Stimulated activated CD8-positive, alpha-beta memory T cell treated with anti-CD3 and anti-CD28 coated beads, Interleukin-12 subunit alpha, Interleukin-12 subunit beta, amount 100 ng/mL, for 24 hours (primary cell): ENCODE measurements around the gene TAS2R40.
"Not testable (repeated sequence)": the region's sequence is repeated elsewhere in the genome, so short reads cannot be mapped to it uniquely, and the experiment has no call there.

Experiments used
- DNase-seq: peaks from one replicate; pipeline ENCODE4 v3.0.0-alpha.2; 2020; ENCODE audit errors: extremely low read depth

Gene TAS2R40

DNA sequence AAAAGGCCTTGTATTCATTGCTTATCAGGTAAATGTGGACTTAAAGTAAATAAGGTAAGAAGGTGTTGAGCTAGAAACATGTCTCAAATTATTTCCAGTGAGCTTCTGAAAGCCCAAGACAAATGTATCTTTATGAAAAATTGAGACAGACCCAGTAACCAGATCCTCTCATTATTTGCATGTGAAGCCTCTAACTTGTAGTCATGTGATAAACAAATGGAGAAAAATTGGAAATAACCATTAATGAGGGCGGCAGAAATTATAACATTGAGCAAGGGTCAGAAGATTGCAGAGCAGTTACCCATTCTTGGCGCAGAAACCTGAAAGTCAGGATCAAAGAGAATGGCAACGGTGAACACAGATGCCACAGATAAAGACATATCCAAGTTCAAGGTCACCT, at the start of gene TAS2R40:
Gene TAS2R40, plus strand, starts transcription at position 301 of the 400 bp plus-strand sequence. Its CDS starts 42 bp downstream, at position 343.
- no peak for DNase-seq

- DNase-seq: no peak
These were observed 49.5 kb upstream of the TAS2R40 start for GRCh38 chr7:143172354-143172753.

DNA sequence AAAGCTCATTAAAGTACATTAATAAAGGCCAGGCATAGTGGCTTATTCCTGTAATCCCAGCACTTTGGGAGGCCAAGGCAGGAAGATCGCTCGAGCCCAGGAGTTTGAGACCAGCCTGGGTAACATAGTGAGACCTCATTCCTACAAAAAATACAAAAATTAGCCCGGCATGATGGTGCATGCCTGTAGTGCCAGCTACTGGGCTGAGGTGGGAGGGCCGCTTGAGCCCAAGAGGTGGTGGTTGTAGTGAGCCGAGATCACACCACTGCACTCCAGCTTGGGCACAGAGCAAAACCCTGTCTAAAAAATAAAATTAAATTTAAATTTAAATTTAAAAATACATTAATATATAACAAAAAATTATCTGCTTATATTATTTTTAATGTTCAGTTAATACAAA, 45.7 kb upstream of the TAS2R40 start:
- DNase-seq: no peak

DNA sequence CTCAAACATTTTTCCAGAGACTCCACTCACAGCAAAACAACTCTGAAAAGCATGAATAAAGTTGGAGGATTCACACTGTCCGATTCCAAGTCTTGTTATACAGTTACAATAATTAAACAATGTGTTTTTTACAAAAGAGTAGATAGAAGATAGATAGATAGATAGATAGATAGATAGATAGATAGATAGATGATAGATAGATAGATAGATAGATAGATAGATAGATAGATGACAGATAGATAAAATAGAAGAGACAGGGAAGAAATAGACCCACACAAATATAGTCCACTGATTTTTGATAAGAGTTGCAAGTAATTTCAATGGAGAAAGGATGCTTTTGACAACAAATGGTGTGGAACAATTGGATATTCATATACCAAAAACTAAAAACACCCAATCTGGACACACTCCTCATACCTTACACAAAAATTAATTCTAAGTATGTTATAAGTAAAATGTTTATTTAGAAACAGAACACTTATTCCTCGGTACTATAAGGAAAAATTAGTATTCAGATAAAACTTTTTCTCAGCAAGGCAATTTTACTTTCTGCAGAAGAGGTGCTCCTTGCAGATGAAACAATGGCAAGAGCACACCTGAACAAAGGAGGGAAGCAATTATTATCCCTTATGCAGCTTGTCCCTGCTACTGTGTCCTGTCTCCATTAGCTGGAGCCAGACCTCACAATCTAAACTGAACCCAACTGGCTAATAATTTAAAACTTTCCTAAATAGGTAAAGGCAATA, 44.3 kb upstream of the TAS2R40 start:
- DNase-seq: no peak

DNA sequence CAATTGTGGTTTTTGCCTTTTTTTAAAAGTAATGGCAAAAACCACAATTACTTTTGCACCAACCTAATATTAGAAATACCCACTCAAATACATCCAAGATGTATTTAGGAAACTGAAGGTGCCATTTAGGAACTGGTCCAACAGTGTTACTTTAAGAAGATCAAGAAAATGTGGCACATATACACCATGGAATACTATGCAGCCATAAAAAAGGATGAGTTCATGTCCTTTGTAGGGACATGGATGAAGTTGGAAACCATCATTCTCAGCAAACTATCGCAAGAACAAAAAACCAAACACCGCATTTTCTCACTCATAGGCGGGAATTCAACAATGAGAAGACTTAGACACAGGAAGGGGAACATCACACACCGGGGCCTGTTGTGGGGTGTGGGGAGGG, 41.1 kb upstream of the TAS2R40 start:
- DNase-seq: not testable (repeated sequence)

GRCh38 chr7:143181349-143181748, 40.5 kb upstream of the TAS2R40 start:
- no peak for DNase-seq

GRCh38 chr7:143183024-143183423, 38.8 kb upstream of the TAS2R40 start, which contains the start of gene TAS2R39:
TSS of gene TAS2R39 (plus strand) at chr7:143183419. CDS start at chr7:143183419, 0 bp downstream.
- DNase-seq: no peak

DNA sequence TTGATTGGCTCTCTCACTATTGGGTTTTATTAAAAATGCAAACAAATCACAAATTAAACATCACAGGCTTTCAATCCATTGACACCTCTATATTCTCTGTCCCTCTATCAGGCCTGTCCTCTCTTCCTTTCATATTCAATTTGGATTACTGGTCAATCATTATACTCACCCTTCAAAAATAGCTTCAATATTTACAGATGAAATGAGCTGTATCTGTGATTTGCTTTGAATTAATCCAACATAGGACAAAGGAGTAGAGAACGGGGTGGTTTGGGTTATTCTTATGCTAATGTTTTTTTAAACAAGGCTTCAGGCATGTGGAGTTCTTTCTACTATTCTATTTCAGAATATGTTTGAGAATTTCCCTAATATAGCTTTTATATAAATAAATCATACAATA, 36.3 kb upstream of the TAS2R40 start:
- DNase-seq: no peak

DNA sequence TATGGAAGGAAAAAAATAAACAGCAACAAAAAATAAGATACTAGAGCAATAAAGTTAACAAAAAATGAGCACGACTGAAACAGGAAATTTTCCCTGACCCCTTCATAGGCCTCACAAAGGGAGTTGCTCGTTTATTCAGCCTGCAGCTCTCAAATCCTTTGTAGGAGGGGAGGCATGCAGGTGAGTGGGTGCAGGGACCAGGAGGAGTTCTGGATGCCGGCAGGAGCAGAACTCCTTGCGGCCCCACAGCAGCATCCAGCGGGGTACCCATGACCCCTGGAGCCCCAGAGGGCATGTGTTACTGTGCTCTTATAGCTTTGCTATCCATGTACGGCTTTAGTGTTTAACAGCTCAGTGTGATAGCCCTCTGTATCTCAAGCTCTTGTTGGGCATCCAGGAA, 32.8 kb upstream of the TAS2R40 start:
- no peak for DNase-seq

- DNase-seq: no peak
These were observed 28.0 kb upstream of the TAS2R40 start for GRCh38 chr7:143193880-143194279.

DNA sequence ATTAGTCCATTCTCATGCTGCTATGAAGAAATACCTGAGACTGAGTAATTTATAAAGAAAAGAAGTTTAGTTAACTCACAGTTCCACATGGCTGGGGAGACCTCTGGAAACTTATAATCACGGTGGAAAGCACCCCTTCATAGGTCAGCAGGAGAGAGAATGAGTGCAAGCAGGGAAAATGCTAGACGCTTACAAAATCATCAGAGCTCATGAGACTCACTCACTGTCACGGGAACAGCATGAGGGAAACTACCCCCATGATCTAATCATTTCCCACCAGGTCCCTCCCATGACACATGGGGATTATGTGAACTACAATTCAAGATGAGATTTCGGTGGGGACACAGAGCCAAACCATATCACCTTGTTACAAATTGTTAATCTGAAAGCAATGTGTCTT, 22.8 kb upstream of the TAS2R40 start:
- no peak for DNase-seq

- DNase-seq: no peak
These were observed 19.7 kb upstream of the TAS2R40 start for GRCh38 chr7:143202161-143202560.

DNA sequence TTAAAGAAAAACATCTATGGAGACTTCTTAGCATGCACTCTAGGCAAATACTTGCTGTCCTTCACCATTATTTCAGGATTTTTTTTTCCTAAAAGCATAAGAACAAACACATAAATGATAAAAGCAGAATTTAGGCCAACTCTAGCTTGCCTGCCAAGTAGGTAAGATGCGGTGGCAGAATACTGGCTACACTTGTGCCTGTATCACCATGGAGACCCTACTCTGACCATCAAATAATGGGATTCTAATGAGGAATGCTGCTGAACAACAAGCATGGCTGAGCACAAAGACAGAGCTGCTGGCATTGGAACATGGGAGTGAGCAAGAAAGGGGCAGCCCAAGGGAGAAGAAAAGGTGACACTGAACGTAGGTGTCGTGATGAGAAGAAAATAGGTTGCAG, 18.5 kb upstream of the TAS2R40 start:
- DNase-seq: no peak

DNA sequence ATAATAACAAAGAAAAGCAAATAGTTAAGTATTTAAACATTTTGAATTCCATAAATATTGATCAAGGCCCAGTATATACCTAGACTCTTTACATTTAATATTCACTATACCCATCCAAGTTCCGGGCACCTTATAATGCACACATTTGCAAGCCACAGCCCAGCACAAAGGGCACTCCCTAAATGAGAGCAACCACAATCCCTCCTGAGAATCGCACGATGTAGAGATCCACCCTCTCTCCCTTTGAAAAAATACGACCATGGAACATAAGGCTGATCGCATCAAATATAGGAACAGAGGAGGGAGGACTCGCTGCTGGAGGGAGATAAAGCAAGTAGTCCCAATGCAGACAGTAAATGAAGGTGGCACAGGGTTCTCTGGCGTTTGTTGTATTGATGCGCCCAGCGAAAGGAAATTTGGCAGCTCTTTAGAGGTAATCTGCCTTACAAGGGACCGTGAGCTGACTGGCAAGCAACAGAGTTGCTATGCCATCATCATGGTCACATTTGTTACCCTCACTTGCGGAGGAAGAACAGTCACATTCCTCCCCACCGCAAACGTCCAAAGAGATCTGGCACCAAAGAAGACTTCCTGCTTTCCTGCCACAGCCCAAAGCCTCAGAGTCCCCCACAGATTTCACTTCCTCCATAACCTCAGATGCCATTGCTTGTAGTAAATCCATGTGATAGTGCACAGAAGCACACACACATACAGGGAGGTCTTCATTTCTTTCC, 16.1 kb upstream of the TAS2R40 start:
- no peak for DNase-seq

DNA sequence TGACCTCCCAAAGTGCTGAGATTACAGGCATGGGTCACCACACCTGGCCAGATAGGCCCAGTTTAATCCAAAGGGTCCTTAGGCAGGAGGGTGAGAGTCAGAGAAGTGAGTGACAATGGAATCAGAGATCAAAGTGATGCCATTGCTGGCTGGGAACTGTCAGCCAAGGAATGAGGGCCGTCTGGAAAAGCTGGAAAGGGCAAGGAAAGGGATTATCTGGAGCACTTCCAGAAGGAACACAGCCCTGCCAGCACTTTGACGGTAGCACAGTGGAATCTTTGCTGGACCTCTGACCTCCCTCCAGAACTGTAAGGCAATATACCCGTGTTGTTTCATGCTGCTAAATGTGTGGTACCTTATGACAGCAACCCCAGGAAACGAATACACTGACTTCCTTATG, 11.3 kb upstream of the TAS2R40 start:
- DNase-seq: no peak

- DNase-seq: not testable (repeated sequence)
These were observed 8.4 kb upstream of the TAS2R40 start for GRCh38 chr7:143213478-143213877.

DNA sequence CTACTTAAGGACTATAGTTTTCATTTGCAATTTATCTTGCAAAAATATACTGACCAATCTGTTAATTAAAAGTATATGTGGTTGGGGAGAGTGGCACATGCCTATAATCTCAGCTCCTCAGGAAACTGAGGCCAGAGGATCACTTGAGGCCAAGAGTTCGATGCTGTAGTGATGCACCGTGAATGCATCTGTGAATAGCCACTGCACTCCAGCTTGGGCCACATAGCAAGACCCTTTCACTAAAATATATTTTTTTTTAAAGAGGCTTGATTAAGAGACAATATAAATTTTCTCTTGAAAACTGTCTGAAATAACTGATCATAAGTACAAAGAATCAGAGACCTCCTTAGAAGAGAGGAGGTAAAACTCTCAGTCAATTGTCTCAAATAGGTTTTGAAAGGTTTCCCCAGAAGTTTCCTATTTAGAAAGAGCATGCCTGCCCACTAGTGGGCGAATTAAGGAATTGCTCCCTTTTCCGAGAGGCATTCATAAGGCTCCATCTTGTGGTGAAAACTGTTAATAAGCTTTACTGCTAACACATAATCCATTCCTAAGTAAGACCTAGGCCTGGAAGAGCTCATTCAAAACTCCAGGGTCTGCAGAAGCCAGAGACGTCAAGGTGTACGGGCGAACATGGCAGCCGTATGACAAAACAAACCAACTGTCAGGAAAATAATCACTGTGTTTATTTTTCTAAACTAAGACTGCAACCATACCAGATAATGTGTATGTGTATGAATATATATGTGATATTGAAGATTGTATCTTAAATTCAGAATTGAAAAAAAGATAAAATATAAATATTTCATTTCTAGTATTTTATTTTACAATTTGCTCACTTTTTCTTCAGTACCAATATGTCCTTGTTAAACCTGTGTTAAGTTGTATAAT, 6.8 kb upstream of the TAS2R40 start:
- DNase-seq: no peak

GRCh38 chr7:143216151-143216550, 5.7 kb upstream of the TAS2R40 start:
- no peak for DNase-seq

DNA sequence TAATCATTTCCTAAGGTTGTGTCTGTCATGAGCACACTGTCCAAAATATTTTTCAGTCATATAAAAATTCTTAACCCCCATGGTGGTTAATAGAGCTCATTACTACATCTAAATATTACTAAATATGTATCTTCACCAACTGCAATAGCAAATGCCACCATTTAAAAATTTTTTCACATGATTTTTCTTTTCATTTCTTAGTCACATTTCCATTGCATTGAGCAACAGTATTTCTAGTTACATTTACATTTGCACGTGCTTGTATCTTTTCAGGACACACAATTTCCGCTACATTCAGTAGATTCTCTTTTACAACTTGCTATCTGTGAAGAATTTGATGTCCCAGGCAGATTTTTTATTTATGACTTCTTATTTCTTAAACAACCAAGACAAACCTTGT, 5.2 kb upstream of the TAS2R40 start:
- DNase-seq: no peak

DNA sequence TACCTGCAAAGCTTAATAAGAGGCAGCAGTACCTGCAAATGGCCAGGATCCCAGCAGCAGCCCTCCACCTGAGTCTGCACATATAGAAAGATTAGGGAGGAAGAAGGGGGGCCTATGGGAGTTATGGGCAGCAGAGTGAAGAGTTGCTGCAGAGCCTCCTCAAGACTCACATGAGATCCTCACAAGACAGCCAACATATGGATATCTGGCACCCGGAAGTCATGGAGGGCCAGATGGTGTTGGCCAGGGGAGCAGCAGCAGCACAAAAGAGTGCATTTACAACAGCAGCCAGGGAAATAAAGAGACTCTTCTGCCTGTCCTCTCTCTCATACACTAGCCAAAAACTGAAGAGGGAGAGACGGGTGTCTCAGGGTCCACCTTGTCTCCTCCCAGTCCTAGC, 4.0 kb upstream of the TAS2R40 start:
- no peak for DNase-seq

- DNase-seq: no peak
These were observed 551 bp upstream of the TAS2R40 start for GRCh38 chr7:143221286-143221685.

GRCh38 chr7:143222782-143223181, 945 bp downstream of the TAS2R40 start:
- no peak for DNase-seq
